ENCODE measurements around the gene MYBPH.

MYBPH gene

GRCh38 chr1:203201516-203202205 is 26.0 kb upstream of the MYBPH start:
- DNase-seq (ENCODE audit: low spot score): no peak

- no peak for DNase-seq (ENCODE audit: low spot score)
Measured at GRCh38 chr1:203200916-203201315, 25.3 kb upstream of the MYBPH start.

GRCh38 chr1:203199816-203200571 is 24.4 kb upstream of the MYBPH start:
- no peak for DNase-seq (ENCODE audit: low spot score)

GRCh38 chr1:203199481-203199815 is 23.8 kb upstream of the MYBPH start:
- DNase-seq (ENCODE audit: low spot score): no peak

- DNase-seq (ENCODE audit: low spot score): no peak
Measured at GRCh38 chr1:203199002-203199401, 23.4 kb upstream of the MYBPH start.

- DNase-seq (ENCODE audit: low spot score): no peak
Measured at GRCh38 chr1:203197625-203198024, 22.0 kb upstream of the MYBPH start.

GRCh38 chr1:203196371-203196770 is 20.7 kb upstream of the MYBPH start:
- DNase-seq (ENCODE audit: low spot score): no peak

- no peak for DNase-seq (ENCODE audit: low spot score)
Measured at GRCh38 chr1:203190949-203191348, 15.3 kb upstream of the MYBPH start.

GRCh38 chr1:203189951-203190352 is 14.3 kb upstream of the MYBPH start:
- DNase-seq (ENCODE audit: low spot score): no peak

GRCh38 chr1:203188686-203189232 is 13.1 kb upstream of the MYBPH start:
- DNase-seq (ENCODE audit: low spot score): no peak

- no peak for DNase-seq (ENCODE audit: low spot score)
Measured at GRCh38 chr1:203187689-203188264, 12.2 kb upstream of the MYBPH start.

- DNase-seq (ENCODE audit: low spot score): no peak
Measured at GRCh38 chr1:203187304-203187685, 11.7 kb upstream of the MYBPH start.

GRCh38 chr1:203186446-203187303 is 11.0 kb upstream of the MYBPH start, which contains the start of gene CHI3L1:
CHI3L1 (minus strand) TSS chr1:203186704; CDS start chr1:203186623, 81 bp downstream.
- no peak for DNase-seq (ENCODE audit: low spot score)

- DNase-seq (ENCODE audit: low spot score): no peak
Measured at GRCh38 chr1:203186091-203186445, 10.4 kb upstream of the MYBPH start.

- no peak for DNase-seq (ENCODE audit: low spot score)
Measured at GRCh38 chr1:203185585-203185984, 10.0 kb upstream of the MYBPH start.

GRCh38 chr1:203185061-203185461 is 9.4 kb upstream of the MYBPH start:
- no peak for DNase-seq (ENCODE audit: low spot score)

GRCh38 chr1:203184467-203184866 is 8.8 kb upstream of the MYBPH start:
- DNase-seq (ENCODE audit: low spot score): no peak

GRCh38 chr1:203183828-203184227 is 8.2 kb upstream of the MYBPH start:
- DNase-seq (ENCODE audit: low spot score): no peak

GRCh38 chr1:203182387-203182953 is 6.8 kb upstream of the MYBPH start:
- no peak for DNase-seq (ENCODE audit: low spot score)

GRCh38 chr1:203181586-203182386 is 6.2 kb upstream of the MYBPH start:
- no peak for DNase-seq (ENCODE audit: low spot score)

All from SK-N-DZ (cell line).